Stimulated activated CD4-positive, alpha-beta T cell treated with anti-CD3 and anti-CD28 coated beads, Interleukin-12 subunit alpha, Interleukin-12 subunit beta, amount 100 ng/mL, for 4 hours (primary cell): ENCODE measurements around the gene TCF12.

ENCODE experiments used
- DNase-seq: peaks from one replicate; pipeline ENCODE4 v3.0.0-alpha.2; 2020

The TCF12 gene

DNA sequence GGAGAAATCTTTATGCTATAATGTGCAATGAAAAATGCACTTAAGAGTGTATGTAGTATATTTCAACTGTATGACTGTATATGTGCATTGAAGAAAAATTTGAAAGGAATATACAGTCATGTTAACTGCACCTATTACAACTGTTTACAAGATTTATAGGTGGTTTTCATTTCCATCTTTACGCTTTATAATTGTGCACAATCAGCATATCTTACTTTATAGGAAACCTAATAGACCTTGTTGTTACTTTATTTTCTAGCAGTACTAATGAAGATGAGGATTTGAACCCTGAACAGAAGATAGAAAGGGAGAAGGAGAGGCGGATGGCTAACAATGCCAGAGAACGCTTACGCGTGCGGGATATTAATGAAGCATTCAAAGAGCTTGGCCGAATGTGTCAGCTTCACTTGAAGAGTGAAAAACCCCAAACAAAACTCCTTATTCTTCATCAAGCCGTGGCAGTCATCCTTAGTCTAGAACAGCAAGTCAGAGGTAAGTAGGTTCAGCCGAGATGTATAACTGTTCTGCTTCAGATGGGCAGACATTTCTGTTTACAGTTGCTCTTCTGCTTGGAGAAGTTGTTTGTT, 354.4 kb downstream of the TCF12 start:
- DNase-seq: no peak

DNA sequence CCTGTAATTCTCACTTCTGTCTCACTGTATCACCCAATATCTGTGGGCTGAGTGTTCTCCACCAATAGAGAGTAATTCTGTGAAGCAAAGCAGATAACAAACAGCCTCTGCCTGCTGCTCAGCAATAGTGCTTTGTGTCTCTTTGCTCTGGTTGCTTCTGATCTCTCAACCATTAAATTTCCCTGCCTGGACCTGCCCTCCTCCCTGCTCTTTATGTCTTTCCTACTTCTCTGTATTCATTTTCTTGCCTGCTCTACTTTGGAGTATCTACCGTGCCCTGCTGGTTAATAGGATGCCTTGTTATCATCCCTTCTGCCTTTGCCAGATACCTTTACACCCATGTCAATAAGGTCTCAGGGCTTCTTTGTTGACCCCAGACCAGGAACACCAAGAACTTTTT, 355.0 kb downstream of the TCF12 start:
- DNase-seq: no peak

DNA sequence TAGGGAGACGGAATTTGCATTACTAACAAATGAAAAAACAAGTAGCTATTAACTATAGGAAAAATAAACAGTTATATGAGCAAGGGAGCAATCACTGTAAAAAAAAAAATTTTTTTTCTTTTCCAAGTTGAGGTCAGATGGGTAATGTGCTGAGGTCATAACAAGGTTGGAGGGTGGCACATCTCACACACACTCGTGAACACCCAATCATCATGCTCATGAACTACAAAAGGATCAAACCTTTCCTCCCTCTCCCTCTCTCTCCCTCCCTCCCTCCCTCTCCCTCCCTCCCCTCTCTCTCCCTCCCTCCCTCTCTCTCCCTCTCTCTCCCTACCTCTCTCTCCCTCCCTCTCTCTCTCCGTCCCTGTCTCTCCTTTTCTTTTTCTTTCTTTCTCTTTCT, 360.0 kb downstream of the TCF12 start:
- DNase-seq: no peak

DNA sequence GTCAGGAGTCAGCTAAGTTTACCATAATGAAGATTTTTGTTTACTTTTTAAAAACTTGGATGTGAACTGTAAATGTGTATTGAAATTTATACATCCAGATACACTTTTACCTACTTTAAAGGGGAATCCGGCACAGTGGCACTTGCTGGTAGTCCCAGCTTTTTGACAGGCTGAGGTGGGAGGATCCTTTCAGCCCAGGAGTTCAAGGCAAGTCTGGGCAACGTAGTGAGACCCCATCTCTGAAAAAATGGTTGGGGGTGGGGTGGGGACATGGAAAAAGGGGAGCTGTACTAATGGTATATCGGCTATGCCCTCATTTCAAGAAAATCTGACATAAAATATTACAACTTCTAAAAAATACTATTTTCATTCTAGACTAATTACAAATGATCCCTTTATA, 362.0 kb downstream of the TCF12 start:
- no peak for DNase-seq

DNA sequence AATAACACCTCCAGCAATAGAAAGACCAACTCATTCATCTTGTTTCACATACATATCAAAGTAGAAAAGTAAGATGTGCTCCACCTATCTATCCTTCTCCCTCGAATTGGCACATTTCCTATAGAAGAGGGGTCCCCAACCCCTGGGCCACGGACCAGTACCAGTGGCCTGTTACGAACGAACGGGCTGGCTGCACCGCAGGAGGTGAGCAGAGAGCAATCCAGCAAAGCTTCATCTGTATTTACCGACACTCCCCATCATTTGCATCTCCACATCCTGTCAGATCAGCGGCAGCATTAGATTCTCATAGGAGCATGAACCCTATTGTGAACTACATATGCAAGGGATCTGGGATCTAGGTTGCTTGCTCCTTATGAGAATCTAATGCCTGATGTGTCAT, 362.9 kb downstream of the TCF12 start:
- DNase-seq: no peak

DNA sequence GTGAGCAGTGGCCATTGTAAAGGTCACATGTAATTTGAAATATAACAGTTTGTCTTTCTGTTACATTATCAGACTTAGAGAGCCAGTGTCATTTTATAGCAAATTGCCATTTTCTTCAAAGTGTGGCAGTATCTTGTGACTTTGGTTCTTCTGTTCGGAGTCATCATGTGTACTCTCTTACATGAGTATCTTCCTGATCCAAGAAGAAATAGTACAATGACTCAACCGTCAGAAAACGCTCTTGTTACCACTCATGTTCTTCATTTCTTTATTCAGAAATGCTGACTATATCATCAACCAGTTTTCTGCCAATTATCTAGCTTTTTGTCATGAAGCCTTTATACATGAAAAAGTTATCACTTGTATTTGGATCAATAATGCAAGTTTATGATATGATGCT, 364.2 kb downstream of the TCF12 start:
- no peak for DNase-seq

DNA sequence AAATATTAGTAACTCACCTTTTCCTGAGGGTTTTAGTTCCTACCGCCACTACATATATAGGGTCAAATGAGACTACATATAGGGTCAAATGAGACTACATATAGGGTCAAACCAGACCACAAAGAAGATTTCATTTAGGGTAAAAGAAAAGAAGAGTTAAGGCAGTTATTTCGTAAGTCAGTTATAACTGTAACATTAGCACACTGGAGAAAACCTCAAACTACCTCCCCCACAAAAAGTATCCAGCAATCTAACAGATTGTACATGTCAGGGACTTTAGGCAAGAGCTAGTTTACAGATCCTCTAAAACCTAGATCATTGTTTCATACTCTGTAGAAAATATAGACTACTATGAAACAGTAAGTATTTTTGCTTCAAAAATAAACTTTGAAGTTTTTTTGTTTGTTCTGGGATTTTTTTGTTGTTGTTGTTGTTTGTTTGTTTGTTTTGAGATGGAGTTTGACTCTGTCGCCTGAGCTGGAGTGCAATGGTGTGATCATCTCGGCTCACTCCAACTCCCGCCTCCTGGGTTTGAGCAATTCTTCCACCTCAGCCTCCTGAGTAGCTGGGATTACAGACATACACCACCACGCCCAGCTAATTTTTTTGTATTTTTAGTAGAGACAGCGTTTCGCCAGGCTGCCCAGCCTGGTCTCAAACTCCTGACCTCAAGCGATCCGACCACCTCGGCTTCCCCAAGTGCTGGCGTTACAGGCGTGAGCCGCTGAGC, 365.5 kb downstream of the TCF12 start:
- DNase-seq: no peak

DNA sequence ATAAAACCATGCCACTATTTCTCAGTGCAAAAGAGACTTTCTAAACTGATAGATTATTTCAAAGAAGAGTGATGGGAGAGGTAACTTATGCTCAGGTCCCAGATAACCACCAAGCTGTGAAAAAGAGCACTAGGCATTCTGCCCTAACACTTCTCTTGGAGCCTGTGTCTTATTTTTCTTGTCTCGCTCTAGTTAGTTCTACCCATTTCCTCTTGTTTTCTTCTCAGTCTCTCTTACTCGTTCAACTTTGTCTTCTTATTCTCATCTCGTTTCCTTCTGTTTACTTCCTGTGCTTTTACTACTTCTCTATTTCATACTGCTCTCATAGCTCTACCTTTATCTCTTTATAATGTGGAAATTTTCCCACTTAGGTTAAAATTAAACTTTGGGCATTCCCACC, 366.1 kb downstream of the TCF12 start:
- DNase-seq: no peak

DNA sequence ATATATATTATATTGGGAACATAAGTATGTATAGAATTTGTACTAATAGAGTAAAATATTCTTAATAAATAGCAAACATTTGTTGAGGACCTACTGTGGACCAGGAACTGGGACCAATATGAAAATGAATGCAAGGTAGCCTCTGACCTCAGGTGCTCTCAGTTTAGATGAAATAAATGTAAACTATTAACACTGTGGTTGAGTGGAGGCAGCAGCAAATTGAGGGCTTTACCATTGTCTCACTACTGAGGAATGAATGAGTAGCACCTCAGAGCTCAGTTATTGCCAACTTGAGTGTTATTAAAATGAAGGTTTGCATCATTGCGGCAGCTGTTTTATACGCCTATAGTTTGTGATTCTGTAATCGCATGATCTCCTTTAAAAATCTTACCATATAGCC, 366.9 kb downstream of the TCF12 start:
- no peak for DNase-seq

DNA sequence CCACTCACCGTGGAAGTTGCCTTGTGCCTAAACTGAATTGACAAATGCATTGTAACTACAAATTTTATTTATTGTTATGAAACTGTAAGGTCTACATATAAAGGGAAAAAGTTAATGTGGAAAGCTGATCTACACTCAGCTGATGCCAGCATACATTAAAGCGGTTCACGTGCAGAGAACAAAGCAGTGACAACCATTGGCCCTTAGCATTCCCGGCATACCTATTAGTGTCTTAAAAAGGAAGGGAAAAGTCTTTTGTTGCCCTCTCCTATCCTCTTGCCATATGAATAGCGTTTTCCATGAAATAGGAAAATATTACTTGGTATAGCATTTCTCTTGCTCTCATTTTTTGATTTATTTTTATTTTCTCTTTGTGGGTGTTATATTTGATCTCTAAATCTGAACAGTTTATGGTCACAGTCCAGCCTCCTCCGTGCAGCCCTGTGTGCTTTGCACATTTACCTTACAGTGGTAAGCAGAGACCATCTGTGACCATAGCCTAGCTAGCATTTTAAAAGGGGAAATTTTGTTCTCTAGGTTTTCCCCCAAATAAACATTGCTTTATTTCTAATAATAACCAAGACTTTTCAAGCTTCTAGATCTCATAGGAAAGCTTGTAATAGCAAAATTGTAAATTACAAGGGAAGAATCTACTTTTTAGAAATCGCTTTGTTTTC, 368.1 kb downstream of the TCF12 start:
- no peak for DNase-seq

DNA sequence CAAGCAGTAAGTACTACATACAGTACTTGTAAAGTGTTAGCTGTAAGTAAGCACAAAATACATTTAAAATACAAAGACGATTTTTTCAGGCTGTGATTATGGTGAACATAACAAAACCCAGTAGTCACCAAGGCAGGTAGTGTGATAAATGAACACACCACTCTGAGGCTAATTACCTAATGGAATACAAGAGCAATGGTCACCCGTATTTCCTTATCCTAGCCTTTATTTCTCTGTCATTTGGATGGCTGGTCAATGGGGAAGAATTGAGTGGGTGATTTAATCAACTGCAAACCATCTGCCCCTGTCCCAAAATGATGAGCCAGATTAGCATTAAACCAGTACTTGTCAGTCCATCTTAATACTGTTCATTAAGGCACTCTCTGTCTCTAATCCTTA, 368.7 kb downstream of the TCF12 start:
- DNase-seq: no peak

DNA sequence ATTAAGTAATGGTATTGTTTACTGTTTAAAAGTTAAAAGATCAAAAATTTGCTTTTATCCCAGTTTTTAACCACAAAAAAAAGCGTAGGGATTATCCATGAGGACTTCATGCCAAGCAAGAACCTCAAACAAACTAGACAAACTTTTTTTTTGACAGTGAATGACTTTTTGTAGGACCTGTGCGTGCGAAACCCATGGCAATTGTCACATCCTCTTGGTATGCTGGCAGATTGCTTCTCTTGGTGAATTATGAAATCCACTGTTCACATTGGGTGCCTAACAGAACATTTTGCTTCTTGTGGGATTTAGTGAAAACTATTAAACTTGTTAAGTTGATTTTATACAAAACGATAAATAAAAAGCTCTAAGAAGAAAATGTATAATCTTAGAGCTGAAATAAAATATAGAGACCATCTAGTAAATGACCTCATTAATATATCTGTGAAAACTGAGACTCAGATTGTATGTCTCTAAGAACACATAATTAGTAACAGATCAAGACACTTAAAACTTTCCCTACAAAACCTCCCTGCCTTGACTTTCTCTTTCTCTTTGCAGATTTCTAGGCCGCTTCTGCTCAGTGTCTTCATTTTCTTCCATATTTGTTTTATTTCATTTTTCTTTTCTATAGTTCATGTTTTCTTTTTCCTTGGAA, 370.6 kb downstream of the TCF12 start:
- no peak for DNase-seq

DNA sequence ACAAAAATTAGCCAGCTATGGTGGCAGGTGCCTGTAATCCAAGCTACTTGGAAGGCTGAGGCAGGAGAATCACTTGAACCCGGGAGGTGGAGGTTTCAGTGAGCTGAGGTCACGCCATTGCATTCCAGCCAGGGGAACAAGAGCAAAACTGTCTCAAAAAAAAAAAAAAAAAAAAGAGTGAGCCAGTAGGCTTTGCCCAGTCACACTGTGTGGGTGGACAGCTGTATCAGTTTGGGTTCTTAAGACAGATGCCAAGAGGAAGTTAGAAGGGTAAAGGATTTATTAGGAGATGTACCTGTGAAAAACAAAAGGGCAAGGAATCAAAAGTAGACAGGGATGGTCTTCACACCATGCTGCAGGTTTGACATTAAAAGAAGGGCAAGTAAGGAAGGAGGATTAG, 371.7 kb downstream of the TCF12 start:
- DNase-seq: no peak

DNA sequence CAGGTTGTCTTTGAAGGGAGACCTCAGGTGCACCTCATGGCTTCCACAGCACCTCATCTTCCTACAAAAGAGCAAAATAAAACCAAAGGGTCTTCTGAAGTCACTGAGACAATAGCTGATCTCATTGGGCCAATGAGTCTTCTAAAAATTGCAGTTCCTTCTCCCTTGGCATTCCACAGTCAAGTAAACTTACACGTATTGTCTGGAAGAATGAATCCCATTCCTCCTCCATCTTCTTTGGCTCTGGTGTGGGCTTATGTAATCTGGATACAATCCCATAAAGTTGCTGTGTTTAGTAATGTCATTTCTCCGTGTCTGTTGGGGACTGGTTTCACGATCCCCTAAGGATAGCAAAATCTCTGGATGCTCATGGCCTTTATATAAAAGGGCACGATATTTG, 372.4 kb downstream of the TCF12 start:
- DNase-seq: no peak

DNA sequence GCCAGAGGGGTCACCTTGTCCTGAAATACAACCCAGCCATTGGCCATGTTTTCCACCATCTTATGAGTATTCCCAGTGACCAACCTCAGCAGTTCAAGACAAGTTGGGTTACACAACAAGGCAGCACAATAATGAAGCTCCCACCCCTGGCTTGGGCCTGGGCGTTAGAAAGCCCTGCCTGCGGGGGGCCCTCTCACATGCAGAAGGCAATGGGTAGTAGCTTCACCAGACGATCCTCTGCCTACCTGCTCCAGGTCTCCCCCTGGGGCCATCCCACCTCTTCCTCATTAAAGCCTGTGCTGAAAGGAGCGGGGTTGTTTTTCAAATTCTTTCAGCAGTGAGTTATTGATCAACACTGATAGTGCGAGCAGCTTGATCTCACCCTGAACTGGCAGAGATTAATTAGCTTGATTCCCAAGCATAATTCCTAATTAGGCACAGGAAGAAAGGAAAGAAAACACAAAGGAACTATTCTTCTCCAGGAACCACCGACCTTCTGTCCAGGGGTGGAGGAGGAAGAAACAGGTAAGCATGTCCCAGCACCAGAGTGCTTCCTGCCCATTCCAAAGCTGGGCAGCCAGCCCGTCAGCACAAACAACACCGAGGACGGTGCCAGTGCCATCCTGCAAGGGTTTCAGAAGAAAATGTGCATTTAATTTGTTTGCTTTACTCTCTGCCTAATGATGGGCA, 378.2 kb downstream of the TCF12 start:
- DNase-seq: no peak

DNA sequence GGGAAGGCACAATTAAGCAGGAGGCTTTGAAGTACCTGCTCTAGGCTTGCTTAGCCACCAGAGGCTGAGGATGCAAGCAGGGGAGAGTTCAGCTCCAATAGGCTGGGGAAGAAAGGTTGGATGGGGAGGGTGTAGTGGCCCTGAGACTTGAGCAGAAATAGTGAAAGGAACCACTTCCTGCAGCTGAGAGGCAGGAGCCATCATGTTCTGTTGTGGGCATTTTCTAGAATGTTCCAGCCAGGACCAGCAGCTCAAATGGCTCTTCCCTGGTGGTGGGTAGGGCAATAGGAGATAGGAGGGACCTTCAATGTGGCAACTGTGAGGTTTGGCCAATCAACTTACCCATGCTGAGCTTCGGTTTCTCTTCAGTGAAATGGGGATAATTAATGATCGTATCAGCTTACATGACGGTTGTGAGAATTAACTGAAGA, 378.7 kb downstream of the TCF12 start:
- DNase-seq: no peak

DNA sequence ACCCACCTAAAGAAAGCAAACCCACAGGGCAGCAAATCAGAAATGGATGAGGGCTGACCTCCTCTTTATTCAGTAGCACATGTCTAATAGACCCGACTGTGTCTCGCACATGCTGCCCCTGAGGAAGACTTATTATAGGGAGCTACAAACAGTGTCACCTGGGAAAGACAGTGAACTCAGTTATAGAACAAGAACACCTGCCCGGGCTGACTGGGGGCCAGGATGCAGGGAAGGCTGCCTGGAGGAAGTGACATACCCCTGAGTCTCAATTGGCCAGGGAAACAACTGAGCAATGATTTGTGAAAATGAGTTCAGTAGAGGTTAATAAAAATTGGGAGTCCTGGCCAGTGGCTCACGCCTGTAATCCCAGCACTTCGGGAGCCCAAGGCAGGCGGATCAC, 379.2 kb downstream of the TCF12 start:
- no peak for DNase-seq

DNA sequence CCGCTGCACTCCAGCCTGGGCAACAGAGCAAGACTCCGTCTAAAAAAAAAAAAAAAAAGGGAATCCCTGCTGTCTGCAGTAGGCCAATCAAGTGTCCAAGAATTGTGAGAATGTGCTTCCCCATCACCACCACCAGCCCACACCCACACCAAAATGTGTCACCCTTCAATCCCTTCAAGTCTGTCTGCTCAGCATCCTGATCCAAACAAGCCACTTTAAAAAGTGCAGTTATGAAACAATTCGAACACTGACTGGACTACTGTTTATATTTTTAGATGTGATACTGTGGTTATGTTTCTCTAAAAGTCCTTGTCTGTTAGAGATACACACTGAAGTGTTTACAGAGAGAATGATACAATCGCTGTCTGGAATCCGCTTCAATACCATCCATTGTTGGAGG, 379.8 kb downstream of the TCF12 start:
- DNase-seq: no peak

DNA sequence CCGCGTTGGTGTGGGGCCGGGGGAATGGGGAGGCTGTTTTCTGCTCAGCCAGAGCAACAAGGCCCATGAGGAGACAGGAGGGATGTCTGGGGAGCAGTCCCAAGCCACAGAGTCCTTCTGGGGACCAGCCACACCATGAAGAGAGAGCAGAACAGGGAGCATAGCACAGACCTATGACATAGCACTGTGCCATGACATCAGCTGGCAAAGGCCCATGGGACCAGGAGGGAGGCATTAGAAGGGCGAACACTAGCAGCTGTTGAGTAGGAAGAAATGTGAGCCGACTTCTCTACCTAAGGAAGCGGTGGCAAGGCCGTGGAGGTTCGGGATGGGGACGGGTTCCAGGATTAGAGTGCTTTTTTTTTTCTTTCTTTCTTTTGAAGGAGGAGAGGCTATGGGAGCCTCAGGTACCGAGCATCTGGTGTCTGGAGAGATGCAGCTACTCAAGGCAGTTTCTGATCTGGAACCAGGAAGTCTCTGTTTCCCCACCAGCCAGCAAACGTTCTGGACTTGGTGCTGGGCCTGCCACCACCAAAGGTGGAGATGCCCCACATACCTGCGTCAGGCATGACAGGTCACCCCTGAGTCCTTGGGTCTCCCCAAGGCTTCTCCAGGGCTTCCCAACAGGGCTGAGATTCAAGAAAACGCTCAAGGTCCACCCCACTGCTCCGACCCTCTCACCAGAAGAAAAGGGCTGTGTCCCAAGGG, 380.6 kb downstream of the TCF12 start:
- no peak for DNase-seq

DNA sequence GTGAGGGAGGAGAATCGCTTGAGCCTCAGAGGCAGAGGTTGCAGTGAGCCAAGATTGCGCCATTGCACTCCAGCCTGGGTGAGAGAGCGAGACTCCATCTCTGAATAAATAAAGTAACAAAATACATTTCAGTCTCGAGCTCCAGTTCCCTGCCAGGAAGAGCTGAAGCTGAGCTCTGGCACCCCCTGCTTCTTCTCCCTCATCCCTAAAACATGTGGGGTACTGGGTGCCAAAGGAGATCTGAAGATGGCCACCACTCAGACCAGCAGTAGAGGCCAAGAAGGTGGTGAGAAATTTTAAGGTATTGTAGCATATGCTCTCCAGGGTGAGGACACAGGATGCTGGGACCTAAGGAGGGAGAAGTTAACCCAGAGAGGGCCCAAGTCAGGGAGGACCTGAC, 382.9 kb downstream of the TCF12 start:
- DNase-seq: no peak

DNA sequence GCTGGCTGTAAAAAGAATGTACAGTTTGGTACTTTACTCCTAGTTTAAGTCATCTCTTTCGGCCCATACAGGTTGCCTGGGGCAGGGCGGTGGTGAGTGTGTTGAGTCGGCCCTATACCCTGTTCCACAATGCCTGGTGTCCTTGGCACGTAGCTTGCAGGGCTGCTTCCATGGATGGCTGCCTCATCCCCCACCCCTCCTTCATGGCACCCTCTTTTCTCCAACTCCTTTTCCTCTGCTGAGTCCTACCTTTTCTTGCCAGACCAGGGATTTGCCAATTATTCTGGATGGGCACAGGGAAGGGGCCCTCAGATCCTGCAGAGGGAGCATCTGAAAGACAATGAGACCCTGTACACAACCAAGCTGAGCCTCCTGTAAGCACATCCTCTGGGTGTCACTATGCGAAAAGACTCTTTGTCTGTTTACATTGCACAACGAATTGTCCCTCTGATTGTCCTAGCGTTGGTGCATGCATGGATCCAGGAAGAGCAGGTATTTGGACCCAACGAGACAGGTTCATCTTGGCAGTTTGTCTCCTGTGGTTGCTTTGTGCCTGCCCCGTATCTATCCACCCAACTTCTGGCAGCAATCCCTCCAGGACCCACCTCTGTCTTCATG, 384.3 kb downstream of the TCF12 start:
- no peak for DNase-seq

DNA sequence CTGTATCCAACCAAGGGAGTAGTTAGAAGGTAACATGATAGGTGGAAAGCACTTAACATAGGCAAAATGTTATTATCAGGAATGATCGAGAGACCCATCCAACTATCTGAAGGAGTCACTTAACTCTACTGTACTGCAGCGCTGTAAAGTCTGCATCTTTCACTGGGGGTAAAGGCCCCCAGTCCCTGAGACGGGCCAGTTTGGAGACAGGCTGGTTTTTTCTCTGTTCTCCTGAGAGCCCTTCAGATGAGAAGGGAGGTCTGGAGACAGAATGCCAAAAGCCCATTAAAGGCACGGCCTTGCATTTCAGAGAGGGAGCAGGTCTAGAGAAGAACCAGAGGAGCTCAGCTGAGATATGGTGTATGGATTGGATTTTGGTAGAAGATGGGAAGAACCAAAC, 386.6 kb downstream of the TCF12 start:
- no peak for DNase-seq
